Ovary (tissue), 9 donors: ENCODE data around the gene BMP8B. TPM values are rescaled to one million over a fixed set of nuclear protein-coding genes. Genes with fewer than 3 reads are reported as not detected.
"Not testable (repeated sequence)": the region's sequence is repeated elsewhere in the genome, so short reads cannot be mapped to it uniquely, and the experiment has no call there.

Source experiments
- DNase-seq, 5 donors: peaks; one replicate each; pipeline ENCODE4 v3.0.0-alpha.2; 2019 to 2020
- H3K27ac ChIP-seq, 2 donors: fragments of 200-600 bp; one replicate each; pipeline versions ENCODE4 v1.5.1 to v1.8.0; 2019 to 2022
- H3K27me3 ChIP-seq: fragments of 200-600 bp; one replicate; pipeline ENCODE4 v1.8.0; 2022
- H3K36me3 ChIP-seq: fragments of 200-600 bp; sonication (generic); one replicate; pipeline ENCODE4 v1.5.1; 2019
- H3K4me1 ChIP-seq: one replicate; pipeline ENCODE4 v1.8.1; 2013; ENCODE audit warnings: mild to moderate bottlenecking, moderate library complexity; ENCODE audit not compliant: insufficient read depth
- H3K4me3 ChIP-seq: fragments of 200-600 bp; sonication (generic); one replicate; pipeline ENCODE4 v1.5.1; 2017
- H3K9me3 ChIP-seq, 2 donors: fragments of 200-600 bp in 1 of 2; sonication (generic) in 1 of 2; one replicate each; pipeline versions ENCODE4 v1.5.1 to v1.8.1; 2013 to 2019; ENCODE audit warnings: mild to moderate bottlenecking in 1 of 2, moderate library complexity in 1 of 2
- CTCF ChIP-seq, 3 donors: fragments of 450-650 bp in 2 of 3; fragments of 200-600 bp in 1 of 3; IDR thresholded peaks; one replicate each; pipeline versions ENCODE4 v1.5.1 to v1.8.0; 2016 to 2022; ENCODE audit warnings: antibody characterized with exemption in 3 of 3, mild to moderate bottlenecking in 1 of 3
- EP300 ChIP-seq: sonication (generic); formaldehyde crosslinking; IDR thresholded peaks from one replicate; pipeline ENCODE4 v1.6.1; 2017; ENCODE audit warnings: antibody characterized with exemption
- POLR2A ChIP-seq: fragments of 450-650 bp; IDR thresholded peaks from one replicate; pipeline ENCODE4 v1.6.1; 2017; ENCODE audit warnings: antibody characterized with exemption, mild to moderate bottlenecking, moderate library complexity
- WGBS, 3 donors: extraction: QIAGEN DNeasy Blood & Tissue Kit in 1 of 3; methylation state at CpG; one replicate each; pipeline versions ENCODE4 v1.1.5 to v1.1.7; 2013 to 2017; 5-methylcytosine and 5-hydroxymethylcytosine counted together
- intact Hi-C, 4 donors: fragments of 100-400 bp; cut with DNase I; formaldehyde crosslinking; loops; one replicate each; pipeline versions ENCODE4 v1.11.0 to v1.15.1; 2022 to 2023
- polyA plus RNA-seq, 2 donors: library from polyadenylated mRNA; stranded (reverse); fragments of 200-250 nt in 1 of 2; fragments of 350-450 nt in 1 of 2; fragmentation: Illumina TruSeq in 1 of 2; extraction: RNeasy Lipid Tissue Mini Kit (QIAGEN cat#74804) in 1 of 2; gene quantifications; one replicate each; pipeline ENCODE4 v1.2.3, GENCODE V29; 2013 to 2014
- total RNA-seq, 7 donors: library from RNA; depleted of rRNA in 2 of 7; stranded (reverse); fragments of >200 nt in 2 of 7; fragmentation: NEBNext Ultra II Directional in 3 of 7; extraction: Animal tissue kit (Norgen Biotek cat#: 25700) in 3 of 7; gene quantifications; one replicate each; pipeline versions ENCODE4 v1.1.0 to v1.2.4, GENCODE V29; 2016 to 2023
- donor health status: DM: no; HTN: no; CAD: no; lungs with moderate emphysema.
- donor health status: DM: no; HTN: no; CAD: no.
- donor health status: Bipolar disorder and iron deficiency.
- donor health status: DM: yes; HTN: yes; CAD: no.
- donor health status: DM: no; HTN: no; CAD: no.
- donor health status: DM: yes; HTN: yes; CAD: no.

The BMP8B gene
- total and polyA plus RNA-seq, 9 donors = 0.16 to 1.4 (median 0.38) TPM; not detected in 1

- intact Hi-C loops = no loop called here
- Histone ChIP-seq H3K36me3 (no peaks in the 10 kb centered on the region), H3K27me3 (no peaks in the 10 kb centered on the region), H3K27ac (no peak overlapping the region), H3K4me1 (no peaks in the 10 kb centered on the region), H3K9me3 (no peaks in the 10 kb centered on the region), H3K4me3 (no peak overlapping the region)
- DNase-seq = no peak
- WGBS, 3 donors = 80 to 85% (median 80%) methylated on average over 2 of the region's 2 CpGs
- TF ChIP-seq CTCF (IDR thresholded peaks at IDR 0.05) = no peak
- TF ChIP-seq EP300 = no peak
- TF ChIP-seq POLR2A = no peak
These were observed 40.1 kb upstream of the BMP8B start for GRCh38 chr1:39828734-39829133.

- H3K9me3 ChIP-seq, intact Hi-C loops, H3K27ac ChIP-seq, H3K4me3 ChIP-seq, H3K4me1 ChIP-seq, H3K27me3 ChIP-seq, DNase-seq, H3K36me3 ChIP-seq: not testable (repeated sequence)
- WGBS, 3 donors = 88 to 91% (median 89%) methylated on average over 6 of the region's 6 CpGs
These were observed 39.6 kb upstream of the BMP8B start for GRCh38 chr1:39828255-39828654.

GRCh38 chr1:39827201-39827600, 38.5 kb upstream of the BMP8B start:
- DNase-seq = no peak
- no peaks in the 10 kb centered on the region for H3K36me3 ChIP-seq
- TF ChIP-seq EP300 = no peak
- TF ChIP-seq POLR2A = no peak
- TF ChIP-seq CTCF (IDR thresholded peaks at IDR 0.05) = no peak
- H3K4me3 ChIP-seq = no peak overlapping the region
- intact Hi-C loops = no loop called here
- H3K27me3 ChIP-seq = no peaks in the 10 kb centered on the region
- no peak overlapping the region for H3K27ac ChIP-seq
- no peaks in the 10 kb centered on the region for H3K4me1 ChIP-seq
- no peaks in the 10 kb centered on the region for H3K9me3 ChIP-seq
- WGBS, 3 donors = 36 to 45% (median 41%) methylated on average over 7 of the region's 7 CpGs

GRCh38 chr1:39826583-39826982, 37.9 kb upstream of the BMP8B start:
- no peak for TF ChIP-seq CTCF (IDR thresholded peaks at IDR 0.05)
- TF ChIP-seq EP300 = no peak
- TF ChIP-seq POLR2A = no peak
- 79 to 82% (median 81%) methylated on average over 6 of the region's 6 CpGs for WGBS, 3 donors
- intact Hi-C loops = no loop called here

GRCh38 chr1:39825432-39825941, 36.8 kb upstream of the BMP8B start:
- TF ChIP-seq EP300 (no peak), POLR2A (no peak), CTCF (IDR thresholded peaks at IDR 0.05) (no peak)
- intact Hi-C loops = no loop called here
- Histone ChIP-seq H3K27ac (no peak overlapping the region), H3K9me3 (no peaks in the 10 kb centered on the region), H3K36me3 (no peaks in the 10 kb centered on the region), H3K27me3 (no peaks in the 10 kb centered on the region), H3K4me1 (no peaks in the 10 kb centered on the region), H3K4me3 (no peak overlapping the region)
- WGBS, 3 donors = 81 to 90% (median 86%) methylated on average over 7 of the region's 7 CpGs
- no peak for DNase-seq

More at GRCh38 chr1:39826583-39826982, 37.9 kb upstream of the BMP8B start:
- no peak overlapping the region for H3K27ac ChIP-seq
- no peak overlapping the region for H3K4me3 ChIP-seq
- H3K9me3 ChIP-seq = no peaks in the 10 kb centered on the region
- H3K36me3 ChIP-seq = no peaks in the 10 kb centered on the region
- no peaks in the 10 kb centered on the region for H3K4me1 ChIP-seq
- DNase-seq = no peak
- no peaks in the 10 kb centered on the region for H3K27me3 ChIP-seq

GRCh38 chr1:39823450-39823849, 34.8 kb upstream of the BMP8B start:
- H3K9me3 ChIP-seq, DNase-seq, H3K27ac ChIP-seq, H3K4me3 ChIP-seq, H3K36me3 ChIP-seq, H3K4me1 ChIP-seq, H3K27me3 ChIP-seq, intact Hi-C loops: not testable (repeated sequence)
- 90 to 94% (median 91%) methylated on average over 3 of the region's 3 CpGs for WGBS, 3 donors
